Embryonic facial prominence (tissue), 1 donor: ENCODE measurements around the gene MPG.
A peak's percentile ranks its signal among the peaks of the same experiment; 100 is the strongest.

Experiments
- DNase-seq: peaks from one replicate; pipeline ENCODE4 v3.0.0-alpha.2; 2016; ENCODE audit errors: extremely low spot score

Gene MPG

DNA sequence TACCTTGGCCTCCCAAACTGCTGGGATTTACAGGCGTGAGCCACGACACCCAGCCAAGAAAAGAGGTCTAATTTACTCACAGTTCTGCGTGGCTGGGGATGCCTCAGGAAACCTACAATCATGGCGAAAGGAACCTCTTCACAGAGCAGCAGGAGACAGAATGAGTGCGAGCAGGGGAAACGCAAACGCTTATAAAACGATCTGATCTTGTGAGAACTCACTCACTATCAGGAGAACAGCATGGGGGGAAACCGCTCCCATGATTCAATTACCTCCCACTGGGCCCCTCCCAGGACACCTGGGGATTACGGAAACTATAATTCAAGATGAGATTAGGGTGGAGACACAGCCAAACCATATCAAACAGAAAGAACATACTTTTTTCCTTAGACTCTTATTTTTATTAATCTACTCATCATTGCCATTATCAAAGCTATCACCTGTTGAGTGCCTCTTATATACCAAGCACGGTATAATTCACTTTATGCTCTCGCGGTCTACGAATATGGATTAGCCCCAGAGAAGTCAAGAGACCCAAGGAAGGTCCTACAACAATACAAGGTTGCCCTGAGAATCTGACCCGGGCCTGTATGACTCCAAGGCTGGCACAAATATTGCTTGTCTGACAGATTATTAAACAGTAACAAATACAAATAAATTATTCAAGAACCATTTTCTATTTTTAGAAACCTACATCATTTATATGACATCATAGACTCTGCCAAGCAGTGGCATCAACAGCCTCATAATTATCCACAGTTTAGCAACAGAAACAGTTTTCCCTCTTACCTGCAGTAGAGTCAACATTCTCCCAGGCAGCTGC, 27.0 kb upstream of the MPG start:
- DNase-seq: no peak

DNA sequence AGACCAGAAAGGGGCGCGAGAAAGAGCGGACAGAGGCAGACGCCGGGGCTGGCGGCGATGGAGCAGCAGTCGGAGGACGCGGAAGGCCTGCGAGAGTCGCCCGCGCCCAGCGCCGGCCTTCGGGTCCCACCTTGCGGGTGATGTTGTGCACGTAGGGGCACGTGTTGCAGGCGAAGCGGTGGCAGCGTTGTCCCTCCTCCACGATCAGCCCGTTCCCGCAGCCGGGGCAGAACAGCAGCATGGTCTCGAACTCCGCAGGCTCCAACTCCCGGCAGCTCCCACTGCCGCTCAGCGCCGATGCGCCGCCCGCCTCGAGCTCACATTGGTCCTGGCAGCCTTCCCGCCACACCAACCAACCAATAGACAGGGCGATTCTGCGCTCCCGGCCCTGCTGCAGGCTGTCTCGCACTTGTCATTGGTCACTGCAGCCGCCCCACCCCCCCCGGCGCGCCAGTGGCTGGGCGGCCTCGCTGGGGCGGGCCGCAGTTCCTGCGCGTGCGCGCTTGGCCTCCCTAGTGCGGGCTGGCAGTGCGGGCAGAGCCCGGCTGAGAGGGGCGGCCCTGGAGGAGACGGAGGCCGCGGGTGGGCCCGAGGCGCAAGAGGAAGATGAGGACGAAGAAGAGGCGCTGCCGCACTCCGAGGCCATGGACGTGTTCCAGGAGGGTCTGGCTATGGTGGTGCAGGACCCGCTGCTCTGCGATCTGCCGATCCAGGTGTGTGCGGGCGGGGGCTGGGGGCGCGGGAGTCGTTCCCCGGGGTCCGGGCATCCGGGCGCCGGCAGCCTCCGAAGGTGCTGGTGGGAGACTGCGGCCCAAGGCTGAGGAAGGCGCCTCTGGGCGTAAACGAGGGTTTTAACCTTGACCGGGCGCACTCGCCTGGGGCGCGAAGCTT, 24.4 kb upstream of the MPG start, which contains the start of the genes POLR3K and SNRNP25:
POLR3K (minus strand) TSS at position 263 of the 891 bp plus-strand sequence; CDS start at position 241, 22 bp downstream.
SNRNP25 (plus strand) TSS at position 483 of the 891 bp plus-strand sequence; CDS start at position 672, 189 bp downstream.
- peak; percentile 95 for DNase-seq

DNA sequence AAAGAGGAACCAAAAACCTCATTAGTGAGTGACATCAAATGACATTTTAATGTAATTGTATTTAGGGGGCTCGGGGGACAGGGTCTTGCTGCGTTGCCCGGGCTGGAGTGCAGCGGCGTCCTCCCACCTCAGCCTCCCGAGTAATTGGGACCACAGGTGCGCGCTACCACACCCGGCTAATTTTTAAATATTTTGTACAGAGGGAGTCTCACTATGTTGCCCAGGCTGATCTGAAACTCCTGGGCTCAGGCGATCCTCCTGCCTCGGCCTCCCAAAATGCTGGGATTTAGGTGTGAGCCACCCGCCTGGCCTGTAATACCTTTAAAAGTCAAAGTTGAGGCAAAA, 23.8 kb upstream of the MPG start:
- DNase-seq: no peak

DNA sequence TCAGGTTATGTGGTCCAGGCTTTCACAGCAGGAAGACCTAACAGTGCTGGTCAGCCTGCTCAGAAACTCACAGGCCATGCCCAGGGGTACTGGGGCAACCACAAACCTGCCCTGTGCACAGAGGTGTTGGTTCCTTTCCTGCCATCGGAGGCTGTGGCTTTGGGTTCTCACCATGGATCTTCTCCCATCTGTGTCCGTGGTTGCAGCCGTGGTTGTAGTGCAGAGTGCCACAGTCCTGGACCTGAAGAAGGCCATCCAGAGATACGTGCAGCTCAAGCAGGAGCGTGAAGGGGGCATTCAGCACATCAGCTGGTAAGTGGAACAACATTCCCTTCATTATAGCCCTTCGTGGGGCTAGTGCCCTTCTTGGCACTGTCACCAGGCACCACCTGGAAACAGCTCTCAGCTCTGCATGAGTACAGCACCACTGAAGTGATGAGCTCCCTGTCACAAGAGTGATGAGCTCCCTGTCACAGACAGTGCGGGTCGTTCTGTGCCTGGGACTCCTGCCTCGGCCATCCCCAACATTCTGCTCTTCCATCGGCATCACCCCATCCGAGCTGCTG, 22.4 kb upstream of the MPG start:
- DNase-seq: no peak

DNA sequence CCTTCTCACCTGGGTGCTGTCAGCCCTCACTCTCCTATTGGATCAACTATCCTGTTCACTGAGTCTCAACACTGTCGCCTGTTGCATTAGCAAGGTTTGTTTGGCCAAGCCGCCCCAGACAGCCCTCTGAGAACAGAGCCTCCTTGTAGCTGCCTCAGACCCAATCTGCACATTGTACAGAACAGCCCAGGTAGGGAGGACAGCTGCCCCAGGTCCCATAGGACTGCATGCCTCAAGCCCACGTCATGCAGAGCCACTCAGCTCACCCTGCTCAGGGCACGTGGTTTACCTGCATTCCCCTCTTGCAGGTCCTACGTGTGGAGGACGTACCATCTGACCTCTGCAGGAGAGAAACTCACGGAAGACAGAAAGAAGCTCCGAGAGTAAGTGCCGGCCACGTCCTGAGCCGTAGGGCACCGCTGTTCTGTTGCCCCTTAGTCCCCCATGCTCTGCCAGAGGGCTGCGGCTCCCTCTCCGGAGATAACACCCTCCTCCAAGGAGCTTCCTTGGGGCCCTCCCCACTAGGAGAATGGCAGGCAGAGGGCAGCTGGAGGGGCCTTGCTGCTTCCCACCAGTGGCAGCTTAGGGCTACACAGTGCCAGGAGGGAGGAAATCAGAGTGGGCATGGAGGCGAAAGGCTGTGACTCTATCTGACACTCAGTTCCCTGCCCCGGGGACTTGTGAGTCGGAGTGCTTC, 21.6 kb upstream of the MPG start:
- no peak for DNase-seq

DNA sequence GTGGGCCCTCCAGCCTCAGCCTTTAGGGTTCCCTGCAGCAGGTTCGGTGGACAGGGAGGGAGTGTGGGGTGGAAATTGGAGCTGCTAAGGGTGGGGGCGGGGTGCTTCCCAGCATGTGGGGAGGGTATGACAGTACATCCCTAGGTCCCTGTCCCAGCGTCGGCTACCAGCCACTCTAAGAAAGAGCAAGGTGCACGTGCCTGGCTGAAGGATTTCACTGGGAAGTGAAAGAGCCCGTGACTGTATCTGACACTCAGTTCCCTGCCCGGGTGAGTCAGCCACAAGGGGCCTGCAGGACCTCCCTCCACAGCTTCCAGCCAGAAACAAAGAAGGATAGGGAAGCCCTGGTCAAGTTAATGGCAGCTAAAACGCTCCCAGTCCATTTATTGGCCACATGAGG, 20.3 kb upstream of the MPG start:
- no peak for DNase-seq

DNA sequence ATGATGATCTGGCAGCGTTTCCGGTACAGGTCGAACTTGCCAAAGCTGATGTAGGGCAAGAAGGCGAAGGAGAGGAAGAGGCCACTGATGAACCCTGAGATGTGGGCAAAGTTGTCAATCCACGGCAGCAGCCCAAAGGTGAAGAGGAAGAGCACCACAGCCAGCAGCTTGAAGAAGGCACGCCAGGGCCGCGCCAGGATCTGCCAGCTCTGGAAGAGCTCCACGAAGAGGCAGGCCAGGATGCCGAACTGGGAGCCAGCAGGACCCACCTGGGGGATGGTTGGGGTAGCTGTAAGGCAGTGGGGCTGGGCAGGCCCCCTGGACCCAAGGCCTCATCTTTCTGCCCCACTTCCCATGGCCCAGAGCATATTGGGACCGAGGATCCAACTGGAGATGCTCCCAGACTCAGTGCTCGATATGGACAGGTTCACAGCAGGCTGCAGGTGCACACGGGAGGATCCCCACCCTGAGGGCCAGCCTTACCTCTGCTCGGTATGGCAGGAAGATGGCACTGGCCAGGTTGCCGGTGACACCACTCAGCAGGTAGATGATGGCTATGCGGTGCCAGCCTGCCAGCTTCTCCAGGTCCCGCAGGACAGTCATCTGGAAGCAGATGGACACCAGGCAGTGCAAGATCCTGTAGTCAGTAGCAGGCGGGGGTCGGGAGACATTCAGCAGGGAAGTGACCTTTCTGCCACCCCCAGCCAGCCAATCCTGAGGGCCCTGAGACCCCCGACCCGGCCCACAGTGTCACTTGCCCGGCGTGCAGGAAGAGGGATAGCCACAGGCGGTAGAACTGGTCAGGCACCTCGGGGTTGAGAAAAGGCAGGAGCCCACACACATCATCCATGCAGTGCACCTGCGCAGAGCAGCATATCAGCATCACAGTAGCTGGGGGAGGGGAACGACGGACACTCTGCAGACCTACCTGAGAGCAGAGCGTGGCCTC, 19.3 kb upstream of the MPG start:
- no peak for DNase-seq

DNA sequence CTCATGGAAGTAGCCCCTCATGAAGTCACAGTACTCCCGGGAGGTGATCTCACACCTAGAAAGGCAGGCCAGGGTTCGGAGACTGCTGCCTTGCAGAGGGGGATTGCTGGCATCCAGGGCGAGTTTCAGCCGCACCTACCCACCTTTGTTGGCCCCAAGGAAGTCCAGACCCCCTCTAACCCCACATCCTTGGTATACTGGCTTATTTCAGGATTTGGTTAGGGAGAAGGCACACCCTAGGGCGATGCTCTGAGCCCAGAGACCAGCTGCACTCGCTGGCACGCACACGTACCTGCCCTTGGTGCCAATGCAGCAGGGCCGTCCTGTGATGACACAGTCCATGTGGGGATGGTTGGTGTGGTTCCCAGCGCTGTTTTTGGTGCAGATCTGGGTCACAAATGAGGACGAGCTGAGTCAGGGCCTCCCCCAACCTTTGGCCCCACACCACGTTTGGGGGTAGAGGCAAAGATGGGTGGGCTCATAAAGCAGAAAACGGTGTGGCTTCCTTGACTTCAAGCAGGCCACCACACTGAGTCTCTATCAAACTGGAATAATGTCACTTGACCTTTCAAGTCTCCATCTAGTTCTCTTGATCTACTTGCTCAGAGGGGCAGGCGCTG, 18.5 kb upstream of the MPG start:
- DNase-seq: no peak

DNA sequence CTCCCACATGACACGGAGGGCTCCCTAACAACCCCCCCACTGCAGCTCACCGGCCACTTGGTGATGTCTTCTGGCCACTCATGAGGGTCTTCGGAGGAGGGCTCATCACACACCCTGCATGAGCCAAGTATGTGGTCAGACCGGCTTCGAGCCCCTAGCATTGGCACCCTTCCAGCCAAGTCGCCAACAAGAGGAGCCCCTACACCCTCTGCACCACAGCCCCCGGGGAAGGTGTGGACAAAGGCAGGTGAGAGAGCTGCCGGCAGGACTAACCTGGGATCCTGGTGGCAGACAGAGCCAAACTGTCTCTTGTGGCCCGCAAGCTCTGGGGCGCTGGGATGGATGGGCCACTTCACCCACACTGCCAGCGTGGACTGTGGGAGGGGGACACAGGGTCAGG, 17.9 kb upstream of the MPG start:
- no peak for DNase-seq

DNA sequence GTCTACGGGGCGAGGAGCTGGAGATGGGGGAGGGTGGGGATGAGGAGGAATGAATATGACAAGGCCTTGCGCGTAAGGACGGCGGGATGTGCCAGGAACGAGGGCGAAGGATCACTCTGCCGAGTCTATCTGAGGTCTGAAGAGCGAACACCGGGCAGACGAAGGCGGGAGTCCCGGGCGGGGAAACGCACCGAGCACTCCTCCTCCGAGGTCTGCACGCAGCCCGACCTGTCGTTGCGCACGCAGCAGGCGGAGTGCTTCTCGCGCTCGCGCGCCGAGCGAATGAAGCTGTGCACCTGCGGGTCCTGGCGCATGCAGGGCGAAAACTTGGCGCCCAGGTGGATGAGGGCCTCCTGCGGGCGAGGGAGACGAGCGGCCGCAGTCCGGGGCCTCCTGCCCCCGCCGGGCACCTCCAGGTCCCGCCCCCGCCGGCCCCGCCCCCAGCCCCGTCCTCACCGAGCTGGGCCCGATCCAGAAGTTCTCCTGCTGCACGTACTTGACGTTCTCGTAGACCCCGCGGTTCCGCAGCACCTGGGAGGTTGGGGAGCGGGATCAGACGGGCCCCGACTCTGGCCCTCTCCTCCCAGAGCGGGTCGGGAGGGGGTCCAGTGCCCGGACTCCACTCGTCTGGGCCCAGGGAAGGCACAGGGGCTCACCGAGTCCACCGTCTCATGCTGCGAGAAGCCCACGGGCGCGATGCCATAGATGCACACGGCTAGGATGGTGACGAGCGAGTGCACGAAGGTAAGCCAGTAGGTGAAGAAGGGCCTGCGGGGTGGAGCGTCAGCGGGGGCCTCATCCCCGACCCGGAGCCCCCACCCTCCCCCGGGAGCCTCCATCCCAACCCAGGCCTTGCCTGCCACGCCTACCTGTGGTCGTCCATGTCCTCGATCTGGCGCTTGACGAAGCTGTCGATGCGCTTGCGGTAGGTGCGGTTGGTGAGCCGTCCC, 16.8 kb upstream of the MPG start:
- DNase-seq: no peak

DNA sequence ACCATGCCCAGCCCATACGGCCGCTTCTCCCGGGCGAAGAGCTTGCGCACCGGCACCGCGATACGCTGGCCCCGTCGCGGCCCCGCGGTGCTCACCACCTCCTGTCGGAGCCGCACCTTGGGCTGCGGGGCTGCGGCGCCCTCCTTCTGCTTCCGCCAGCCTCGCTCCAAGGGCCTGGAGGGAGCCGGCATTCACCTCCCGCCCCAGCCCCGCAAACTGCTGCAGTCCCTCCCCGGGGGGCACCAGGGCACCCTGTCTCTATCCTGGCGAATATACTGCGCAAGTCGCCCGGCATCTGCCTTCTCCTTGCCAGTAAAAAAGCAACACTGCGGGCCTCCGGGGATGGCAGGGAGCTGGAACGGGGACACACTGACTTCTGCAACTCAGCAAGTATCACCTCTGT, 16.1 kb upstream of the MPG start:
- DNase-seq: no peak

DNA sequence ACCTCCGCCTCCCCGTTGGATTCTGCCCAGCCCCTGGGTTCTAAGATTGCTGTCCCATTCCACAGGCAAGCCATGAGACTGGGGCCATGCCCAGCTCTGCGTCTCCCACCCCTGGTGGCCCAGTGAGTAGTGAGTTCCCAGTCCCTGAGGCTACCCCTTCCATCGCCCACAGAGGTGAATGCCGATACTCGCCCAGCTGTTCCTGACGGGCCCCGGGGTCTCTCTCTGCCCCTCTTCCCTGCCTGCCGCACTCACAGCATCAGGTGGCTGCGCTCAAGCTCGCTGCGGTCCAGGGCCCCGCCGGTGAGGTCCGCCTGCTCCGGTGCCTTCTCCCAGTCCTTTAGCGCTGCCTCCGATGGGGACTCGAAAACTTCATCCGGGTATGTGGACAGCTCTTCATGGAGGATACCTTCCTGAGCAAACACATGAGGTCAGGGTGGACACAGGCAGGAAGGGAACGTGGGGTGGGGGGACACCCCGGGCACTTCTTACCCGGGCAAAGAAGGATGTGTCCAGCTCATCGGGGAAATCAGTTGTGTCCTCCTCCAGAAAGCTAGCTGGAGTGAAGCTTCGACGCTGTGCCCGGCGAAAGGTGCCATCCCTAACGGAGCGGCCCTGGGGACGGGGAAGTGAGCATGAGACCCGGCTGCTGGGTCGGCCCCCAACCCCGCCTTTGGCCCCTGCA, 15.6 kb upstream of the MPG start:
- DNase-seq: no peak

DNA sequence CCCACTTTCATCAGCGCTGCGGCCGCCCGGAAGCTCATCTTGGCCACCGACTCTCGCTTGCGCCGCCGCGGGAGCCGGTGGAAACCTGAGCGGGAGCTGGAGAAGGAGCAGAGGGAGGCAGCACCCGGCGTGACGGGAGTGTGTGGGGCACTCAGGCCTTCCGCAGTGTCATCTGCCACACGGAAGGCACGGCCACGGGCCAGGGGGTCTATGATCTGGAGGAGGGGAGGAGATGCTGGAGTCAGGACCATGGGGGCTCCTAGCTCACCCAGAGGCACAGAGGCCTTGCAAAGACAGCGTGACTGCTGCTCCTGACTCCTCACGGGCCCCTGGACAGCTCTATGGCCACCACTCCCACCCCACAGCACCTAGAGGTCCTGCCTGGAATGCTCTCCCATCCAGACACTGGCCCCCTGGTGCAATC, 15.0 kb upstream of the MPG start:
- DNase-seq: no peak

DNA sequence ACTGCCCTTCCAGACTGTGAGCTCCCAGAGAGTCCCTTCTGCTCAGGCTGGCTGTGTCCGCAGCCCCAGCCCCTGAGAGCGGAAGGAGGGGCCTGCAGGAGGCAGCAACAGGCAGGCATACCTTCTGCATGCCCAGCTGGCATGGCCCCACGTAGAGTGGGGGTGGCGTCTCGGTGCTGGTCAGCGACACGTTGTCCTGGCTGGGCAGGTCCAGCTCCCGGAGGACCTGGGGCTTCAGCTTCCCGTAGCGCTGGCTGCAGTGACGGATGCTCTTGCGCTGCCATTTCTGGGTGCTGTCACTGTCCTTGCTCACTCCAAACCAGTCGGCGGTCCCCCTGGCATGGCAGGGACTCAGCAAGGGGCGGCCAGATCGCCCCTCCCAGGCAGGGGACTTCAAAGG, 14.6 kb upstream of the MPG start:
- DNase-seq: no peak

DNA sequence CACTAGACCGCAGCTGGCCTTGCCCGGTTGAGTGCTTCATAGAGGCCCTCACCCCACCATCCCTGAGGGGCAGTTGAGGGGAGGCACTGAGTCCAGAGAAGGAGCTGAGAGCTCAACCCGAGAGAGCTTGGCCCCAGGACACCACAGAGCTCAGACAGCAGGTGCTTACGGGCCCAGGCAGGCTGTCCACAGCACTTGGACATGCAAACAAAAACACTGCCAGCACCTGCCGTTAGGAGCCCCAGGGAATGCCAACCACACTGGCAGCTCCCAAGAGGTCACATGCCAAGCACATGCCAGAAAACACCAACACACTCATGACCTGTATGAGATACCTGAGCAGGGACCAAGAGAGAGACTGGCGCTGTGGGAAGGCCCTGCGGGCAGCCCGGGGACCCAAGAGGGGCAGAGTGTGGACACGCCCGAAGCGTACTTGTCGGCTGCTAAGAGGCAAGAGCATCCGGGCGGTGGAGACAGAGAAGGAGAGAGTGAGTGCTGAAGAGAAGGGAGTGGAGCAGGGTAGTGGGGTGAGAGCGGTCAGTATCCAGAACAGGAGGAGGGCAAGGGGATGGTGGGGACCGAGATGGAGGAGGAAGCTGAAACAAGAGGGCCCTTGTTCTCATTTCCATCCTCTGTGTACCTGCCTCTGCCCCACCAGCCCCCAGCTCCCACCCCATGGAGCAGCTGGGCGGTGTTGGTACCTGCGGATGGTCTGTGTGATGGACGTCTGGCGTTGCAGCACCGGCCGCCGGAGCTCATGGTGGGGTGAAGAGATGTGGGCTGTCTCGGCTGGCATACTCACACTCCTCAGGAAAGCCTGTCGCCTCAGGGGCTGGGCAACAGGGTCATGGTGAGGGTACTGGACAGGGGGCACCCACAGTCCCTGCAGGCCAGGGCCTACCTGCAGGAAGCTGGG, 13.8 kb upstream of the MPG start:
- no peak for DNase-seq

DNA sequence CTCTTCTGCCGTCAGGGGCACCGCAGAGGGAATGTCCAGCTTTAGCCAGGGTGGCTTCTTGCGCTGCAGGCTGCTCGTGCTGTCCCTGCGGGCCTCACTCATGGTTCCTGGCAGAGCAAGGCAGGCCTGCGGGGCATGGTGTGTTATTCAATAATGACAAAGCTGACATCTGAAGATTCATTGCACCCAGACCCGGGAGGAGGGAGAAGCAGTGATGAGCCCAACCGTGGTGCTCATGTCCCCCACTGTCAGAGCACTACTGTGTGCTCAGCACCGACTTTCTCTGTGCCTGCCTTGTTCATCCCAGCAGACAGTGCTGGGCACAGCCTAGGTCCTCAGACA, 13.1 kb upstream of the MPG start:
- DNase-seq: no peak

DNA sequence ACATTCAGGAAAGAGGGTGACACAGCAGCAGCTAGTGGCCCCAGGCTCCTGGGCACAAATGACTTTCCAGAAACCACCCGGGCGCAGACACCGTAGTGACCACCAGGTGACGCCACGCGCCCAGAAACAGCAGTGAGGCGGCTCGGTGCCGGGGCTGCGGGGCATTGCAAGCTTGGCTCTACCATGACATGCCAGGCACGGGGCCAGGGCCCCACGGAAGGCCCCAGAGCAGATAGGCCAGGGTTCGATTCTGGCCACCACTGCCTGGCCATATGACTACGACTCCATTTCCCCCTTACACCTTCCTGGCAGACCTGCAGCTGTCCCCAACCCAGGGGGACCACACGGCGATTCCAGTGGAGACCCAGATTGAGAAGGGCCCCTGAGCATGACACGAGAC, 12.3 kb upstream of the MPG start:
- DNase-seq: no peak
